Measurements from ENCODE around the gene CMTM5.

CMTM5 gene

DNA sequence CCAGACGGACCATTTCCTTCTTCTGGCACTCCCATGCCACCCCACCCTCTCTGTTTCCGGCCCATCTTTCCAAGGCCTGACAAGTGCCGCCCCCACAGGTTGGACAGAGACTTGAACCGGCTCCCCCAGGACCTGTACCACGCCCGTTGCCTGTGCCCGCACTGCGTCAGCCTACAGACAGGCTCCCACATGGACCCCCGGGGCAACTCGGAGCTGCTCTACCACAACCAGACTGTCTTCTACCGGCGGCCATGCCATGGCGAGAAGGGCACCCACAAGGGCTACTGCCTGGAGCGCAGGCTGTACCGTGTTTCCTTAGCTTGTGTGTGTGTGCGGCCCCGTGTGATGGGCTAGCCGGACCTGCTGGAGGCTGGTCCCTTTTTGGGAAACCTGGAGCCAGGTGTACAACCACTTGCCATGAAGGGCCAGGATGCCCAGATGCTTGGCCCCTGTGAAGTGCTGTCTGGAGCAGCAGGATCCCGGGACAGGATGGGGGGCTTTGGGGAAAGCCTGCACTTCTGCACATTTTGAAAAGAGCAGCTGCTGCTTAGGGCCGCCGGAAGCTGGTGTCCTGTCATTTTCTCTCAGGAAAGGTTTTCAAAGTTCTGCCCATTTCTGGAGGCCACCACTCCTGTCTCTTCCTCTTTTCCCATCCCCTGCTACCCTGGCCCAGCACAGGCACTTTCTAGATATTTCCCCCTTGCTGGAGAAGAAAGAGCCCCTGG is 1.2 kb upstream of the CMTM5 start:
- no peak for DNase-seq (ENCODE audit: insufficient read length, low spot score)
- no peak for TF ChIP-seq POLR2AphosphoS5 (IDR thresholded peaks at IDR 0.05; ENCODE audit: low read depth, low read length)
- TF ChIP-seq TAF1 (IDR thresholded peaks at IDR 0.05; ENCODE audit: low read depth, low read length) = no peak
- TF ChIP-seq POU2F2 (IDR thresholded peaks at IDR 0.05; ENCODE audit: low read depth, low read length) = no peak
- no peak for FAIRE-seq

- no peak for DNase-seq (ENCODE audit: insufficient read length, low spot score)
- TF ChIP-seq POLR2A (IDR thresholded peaks at IDR 0.05; ENCODE audit: low read depth, low read length) = no peak
- TF ChIP-seq POU2F2 (IDR thresholded peaks at IDR 0.05; ENCODE audit: low read depth, low read length) = no peak
- TF ChIP-seq POLR2AphosphoS5 (IDR thresholded peaks at IDR 0.05; ENCODE audit: low read depth, low read length) = no peak
- no peak for TF ChIP-seq PAX5 (IDR thresholded peaks at IDR 0.05; ENCODE audit: insufficient read depth, low read length, severe bottlenecking)
- TF ChIP-seq SPI1 (IDR thresholded peaks at IDR 0.05; ENCODE audit: low read depth, low read length) = no peak
- TF ChIP-seq TAF1 (IDR thresholded peaks at IDR 0.05; ENCODE audit: low read depth, low read length) = no peak
- FAIRE-seq = no peak
These were observed 328 bp downstream of the CMTM5 start for GRCh38 chr14:23377198-23377550.

DNA sequence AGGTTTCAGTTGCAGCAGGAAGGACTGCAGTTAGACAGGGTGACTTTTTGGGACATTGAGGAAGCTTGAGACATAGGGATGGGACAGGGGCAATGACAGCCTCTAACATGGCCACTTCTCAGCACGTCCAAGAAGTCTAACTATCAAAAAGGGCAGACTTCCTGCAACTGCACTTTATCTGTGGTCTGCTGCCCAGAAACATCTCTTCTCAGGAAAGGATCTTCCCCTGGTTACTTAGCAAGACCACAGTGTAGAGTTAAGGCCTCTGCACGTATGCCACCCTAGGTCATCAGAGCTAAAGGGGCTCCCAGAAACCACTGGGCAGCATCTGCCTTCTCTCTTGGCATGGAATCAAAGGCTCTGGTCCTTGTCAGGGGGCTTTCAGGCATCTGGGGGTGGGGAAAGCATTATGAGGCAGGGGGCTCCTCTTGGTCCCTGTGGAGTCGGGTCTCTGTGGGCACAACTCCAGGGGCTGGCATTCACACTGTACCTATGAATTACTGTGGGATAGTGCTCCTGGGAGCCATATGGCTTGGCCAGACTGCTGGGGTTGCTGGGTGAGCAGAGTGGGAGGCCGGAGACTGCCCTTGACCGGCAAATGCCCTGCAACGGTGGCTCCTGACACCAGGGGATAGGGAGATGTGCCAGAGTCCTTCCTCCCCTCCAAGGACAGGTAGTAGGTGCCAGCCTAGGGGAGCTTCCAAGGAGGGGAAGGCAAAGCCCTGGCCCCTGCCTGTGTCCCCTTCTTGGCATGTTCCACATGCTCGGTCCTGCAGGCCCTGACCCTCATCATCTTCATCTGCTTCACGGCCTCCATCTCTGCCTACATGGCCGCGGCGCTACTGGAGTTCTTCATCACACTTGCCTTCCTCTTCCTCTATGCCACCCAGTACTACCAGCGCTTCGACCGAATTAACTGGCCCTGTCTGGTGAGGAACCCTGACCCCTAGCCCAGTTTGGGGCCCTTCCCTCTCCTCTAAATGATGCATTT is 1.0 kb downstream of the CMTM5 start:
- FAIRE-seq (no peak), DNase-seq (ENCODE audit: insufficient read length, low spot score) (no peak)
- TF ChIP-seq POU2F2 (IDR thresholded peaks at IDR 0.05; ENCODE audit: low read depth, low read length) (no peak), POLR2AphosphoS5 (IDR thresholded peaks at IDR 0.05; ENCODE audit: low read depth, low read length) (no peak), SPI1 (IDR thresholded peaks at IDR 0.05; ENCODE audit: low read depth, low read length) (no peak)

- DNase-seq (ENCODE audit: insufficient read length, low spot score) (no peak), FAIRE-seq (no peak)
- TF ChIP-seq POLR2AphosphoS5 (IDR thresholded peaks at IDR 0.05; ENCODE audit: low read depth, low read length) = no peak
- no peak for TF ChIP-seq SPI1 (IDR thresholded peaks at IDR 0.05; ENCODE audit: low read depth, low read length)
- TF ChIP-seq TAF1 (IDR thresholded peaks at IDR 0.05; ENCODE audit: low read depth, low read length) = no peak
- no peak for TF ChIP-seq PAX5 (IDR thresholded peaks at IDR 0.05; ENCODE audit: insufficient read depth, low read length, severe bottlenecking)
These were observed 1.9 kb downstream of the CMTM5 start for GRCh38 chr14:23378612-23379220.

DNA sequence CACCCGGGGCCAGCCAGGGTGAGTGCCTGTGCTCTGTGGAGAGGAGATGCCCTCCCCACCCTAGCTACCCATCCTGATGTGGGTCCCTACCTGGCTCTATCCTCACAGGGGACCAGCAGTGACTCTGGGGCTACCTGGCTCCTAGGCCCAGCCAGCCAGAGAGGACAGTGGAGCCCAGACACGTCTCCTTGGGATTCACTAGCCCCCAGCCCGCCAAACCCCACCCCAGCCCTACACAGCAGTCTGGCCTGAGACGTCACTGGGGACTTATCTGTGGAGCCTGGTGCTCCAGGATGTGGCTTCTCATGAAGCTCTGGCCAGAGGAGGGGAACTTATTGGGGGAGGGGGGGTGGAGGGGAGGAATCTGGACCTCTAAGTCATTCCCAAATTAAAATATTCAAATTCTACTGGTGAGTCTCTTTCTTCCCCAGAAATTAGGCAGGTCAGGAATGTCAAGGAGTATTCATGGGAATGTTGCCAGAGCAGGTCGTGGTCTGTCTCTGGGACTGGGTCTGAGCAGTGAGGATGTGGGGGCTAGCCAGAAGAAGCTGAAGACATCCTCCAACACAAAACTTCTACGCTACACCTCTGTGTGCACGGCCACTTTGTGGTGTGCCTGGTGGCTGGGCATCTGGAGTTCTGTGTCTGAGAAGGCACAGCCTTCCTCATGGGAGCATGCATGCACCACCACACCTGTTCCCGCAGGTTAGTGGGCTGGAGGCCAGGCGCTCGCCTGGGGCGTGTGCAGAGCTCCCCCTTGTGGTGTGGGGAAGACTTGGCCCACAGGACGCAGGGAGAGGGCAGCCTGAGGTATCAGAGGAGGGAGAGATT is 2.7 kb downstream of the CMTM5 start:
- DNase-seq (ENCODE audit: insufficient read length, low spot score) (peak; percentile 84), FAIRE-seq (peak; percentile 70)
- no peak for TF ChIP-seq POU2F2 (IDR thresholded peaks at IDR 0.05; ENCODE audit: low read depth, low read length)
- no peak for TF ChIP-seq TAF1 (IDR thresholded peaks at IDR 0.05; ENCODE audit: low read depth, low read length)
- no peak for TF ChIP-seq SPI1 (IDR thresholded peaks at IDR 0.05; ENCODE audit: low read depth, low read length)
- TF ChIP-seq PAX5 (IDR thresholded peaks at IDR 0.05; ENCODE audit: insufficient read depth, low read length, severe bottlenecking) = no peak

- DNase-seq (ENCODE audit: insufficient read length, low spot score) = no peak
- no peak for TF ChIP-seq PAX5 (IDR thresholded peaks at IDR 0.05; ENCODE audit: insufficient read depth, low read length, severe bottlenecking)
- TF ChIP-seq POLR2A (IDR thresholded peaks at IDR 0.05; ENCODE audit: low read depth, low read length) = no peak
- TF ChIP-seq SPI1 (IDR thresholded peaks at IDR 0.05; ENCODE audit: low read depth, low read length) = no peak
- TF ChIP-seq POLR2AphosphoS5 (IDR thresholded peaks at IDR 0.05; ENCODE audit: low read depth, low read length) = no peak
- TF ChIP-seq TAF1 (IDR thresholded peaks at IDR 0.05; ENCODE audit: low read depth, low read length) = no peak
- no peak for TF ChIP-seq POU2F2 (IDR thresholded peaks at IDR 0.05; ENCODE audit: low read depth, low read length)
- no peak for FAIRE-seq
These were observed 3.5 kb downstream of the CMTM5 start for GRCh38 chr14:23380197-23380914.

- FAIRE-seq (no peak), DNase-seq (ENCODE audit: insufficient read length, low spot score) (no peak)
- TF ChIP-seq PAX5 (IDR thresholded peaks at IDR 0.05; ENCODE audit: insufficient read depth, low read length, severe bottlenecking) (no peak), TAF1 (IDR thresholded peaks at IDR 0.05; ENCODE audit: low read depth, low read length) (no peak)
These were observed 4.1 kb downstream of the CMTM5 start for GRCh38 chr14:23380976-23381375.

- FAIRE-seq = no peak
- no peak for DNase-seq (ENCODE audit: insufficient read length, low spot score)
- TF ChIP-seq POLR2A (IDR thresholded peaks at IDR 0.05; ENCODE audit: low read depth, low read length) = no peak
- no peak for TF ChIP-seq TAF1 (IDR thresholded peaks at IDR 0.05; ENCODE audit: low read depth, low read length)
- no peak for TF ChIP-seq POLR2AphosphoS5 (IDR thresholded peaks at IDR 0.05; ENCODE audit: low read depth, low read length)
- no peak for TF ChIP-seq SPI1 (IDR thresholded peaks at IDR 0.05; ENCODE audit: low read depth, low read length)
- no peak for TF ChIP-seq PAX5 (IDR thresholded peaks at IDR 0.05; ENCODE audit: insufficient read depth, low read length, severe bottlenecking)
- TF ChIP-seq POU2F2 (IDR thresholded peaks at IDR 0.05; ENCODE audit: low read depth, low read length) = no peak
These were observed 5.0 kb downstream of the CMTM5 start for GRCh38 chr14:23381871-23382270.

- FAIRE-seq (no peak), DNase-seq (ENCODE audit: insufficient read length, low spot score) (no peak)
- TF ChIP-seq POLR2A (IDR thresholded peaks at IDR 0.05; ENCODE audit: low read depth, low read length) (no peak), SPI1 (IDR thresholded peaks at IDR 0.05; ENCODE audit: low read depth, low read length) (no peak), TAF1 (IDR thresholded peaks at IDR 0.05; ENCODE audit: low read depth, low read length) (no peak), PAX5 (IDR thresholded peaks at IDR 0.05; ENCODE audit: insufficient read depth, low read length, severe bottlenecking) (no peak), POU2F2 (IDR thresholded peaks at IDR 0.05; ENCODE audit: low read depth, low read length) (no peak), POLR2AphosphoS5 (IDR thresholded peaks at IDR 0.05; ENCODE audit: low read depth, low read length) (no peak)
These were observed 5.4 kb downstream of the CMTM5 start for GRCh38 chr14:23382276-23382675.
